GM21529 (cell line): ENCODE measurements around the gene GMDS.

ENCODE experiments used
- ATAC-seq: cut with Tn5 transposase; IDR thresholded peaks from one replicate; pipeline ENCODE4 v1.9.1; 2021; ENCODE audit not compliant: unreplicated experiment

GMDS gene

DNA sequence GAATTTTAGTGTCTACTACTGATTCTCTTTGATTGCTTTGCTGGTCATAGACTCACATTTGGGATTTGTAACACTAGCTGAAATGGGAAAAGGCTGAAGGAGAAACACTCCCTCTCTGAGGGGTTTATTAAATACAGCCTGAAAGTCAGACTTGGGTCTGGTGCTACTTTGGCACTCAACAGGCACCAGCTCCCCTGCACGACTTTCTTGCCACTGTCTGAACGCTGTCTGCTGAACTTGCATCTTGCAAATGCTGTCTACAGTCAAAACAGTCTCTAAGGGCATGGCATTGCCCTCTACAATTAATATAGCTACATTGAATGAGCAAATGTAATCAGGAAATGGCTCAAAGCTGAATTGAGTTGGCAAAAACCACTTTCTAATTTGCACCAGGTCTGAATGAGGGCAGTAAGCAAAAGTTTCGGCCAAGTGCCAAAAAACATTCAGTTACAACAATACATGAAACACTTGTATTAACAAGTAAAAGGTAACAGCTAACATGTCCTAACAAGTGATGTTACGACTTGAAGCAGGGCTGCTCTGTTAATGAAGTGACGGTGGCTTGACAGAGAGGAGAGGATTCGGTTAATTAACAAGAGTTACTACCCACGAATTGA, 516.2 kb downstream of the GMDS start:
- ATAC-seq: no peak

DNA sequence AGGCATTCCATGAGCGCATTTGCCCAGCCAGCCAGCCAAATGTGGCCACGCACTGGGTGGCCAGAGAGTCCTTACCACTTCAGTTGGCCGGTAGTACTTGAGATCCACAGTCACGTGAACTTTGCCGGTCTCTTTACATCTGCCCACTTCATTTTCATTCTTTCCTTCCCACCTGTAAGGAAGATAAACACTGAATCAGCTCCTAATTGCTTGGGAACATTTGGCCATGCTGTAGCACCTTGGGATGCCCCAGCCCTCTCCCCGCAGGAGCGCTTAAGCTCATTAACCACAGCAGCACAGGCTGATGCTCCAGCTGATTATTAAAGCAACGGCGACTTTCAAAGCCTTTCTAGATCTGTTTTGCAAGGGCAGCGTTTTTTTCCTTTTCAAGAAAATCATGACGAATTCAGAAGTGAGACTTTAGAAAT, 519.0 kb downstream of the GMDS start:
- ATAC-seq: no peak

DNA sequence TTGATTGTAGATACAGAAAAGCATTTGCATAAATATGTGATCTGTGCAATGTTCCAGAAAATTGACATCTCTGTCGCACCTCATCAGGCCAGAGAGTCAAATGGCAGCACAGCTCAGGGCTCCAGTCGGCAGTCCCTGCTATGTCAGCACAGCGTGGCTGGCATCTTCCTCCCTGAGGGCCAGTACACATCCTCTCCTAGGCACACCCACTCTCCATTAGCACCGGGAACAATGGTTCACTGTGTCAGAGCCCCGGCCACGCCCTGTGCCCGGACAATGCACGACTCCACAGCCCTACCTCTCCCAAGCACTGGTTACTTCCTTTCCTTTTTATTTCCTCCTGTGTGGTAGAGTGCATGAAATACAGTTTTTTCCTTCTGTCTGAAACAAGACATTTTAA, 520.8 kb downstream of the GMDS start:
- no peak for ATAC-seq

GRCh38 chr6:1724124-1724523, 521.3 kb downstream of the GMDS start:
- ATAC-seq: no peak

GRCh38 chr6:1722801-1723200, 522.6 kb downstream of the GMDS start:
- no peak for ATAC-seq

- ATAC-seq: no peak
Observed at GRCh38 chr6:1720620-1721322, 524.6 kb downstream of the GMDS start.

- no peak for ATAC-seq
Observed at GRCh38 chr6:1719922-1720321, 525.5 kb downstream of the GMDS start.

GRCh38 chr6:1716868-1717267, 528.5 kb downstream of the GMDS start:
- ATAC-seq: no peak

DNA sequence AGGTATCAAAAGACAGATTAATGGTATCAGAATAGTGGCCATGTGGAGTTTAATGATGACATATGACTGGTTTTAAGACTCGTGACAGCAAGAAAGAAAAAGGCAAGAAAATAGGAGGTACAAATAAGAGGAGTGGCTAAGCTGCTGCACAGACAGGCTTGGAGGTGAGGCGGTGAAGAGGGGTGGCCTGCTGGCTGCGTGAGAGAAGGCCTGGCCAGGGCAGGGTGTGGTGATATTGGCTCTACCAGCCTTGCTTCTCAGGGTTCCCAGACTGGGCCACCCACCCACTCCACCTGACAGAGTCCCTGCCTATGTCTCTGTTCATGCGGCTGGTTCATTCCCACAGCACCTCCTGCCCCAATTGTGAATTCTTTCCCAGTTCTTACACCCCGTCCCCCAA, 529.0 kb downstream of the GMDS start:
- no peak for ATAC-seq

DNA sequence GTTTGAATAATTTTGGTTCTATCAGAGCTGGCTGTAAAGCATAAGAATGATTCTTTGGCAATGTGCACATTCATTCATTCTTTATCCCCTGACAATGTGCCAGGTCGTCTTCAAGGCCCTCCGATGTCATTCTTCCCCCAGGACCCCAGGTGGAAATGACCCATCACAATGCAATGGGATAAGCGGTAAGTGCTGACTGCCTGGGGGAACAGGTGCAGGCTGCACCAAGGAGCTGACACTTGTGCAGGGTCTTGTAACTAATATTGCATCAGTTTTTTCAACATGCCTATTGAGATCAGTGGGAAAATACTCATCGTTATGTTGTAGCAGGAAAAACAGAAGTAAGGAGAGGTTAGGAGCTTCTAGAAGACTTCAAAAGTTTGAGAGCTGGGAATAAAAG, 530.1 kb downstream of the GMDS start:
- no peak for ATAC-seq

DNA sequence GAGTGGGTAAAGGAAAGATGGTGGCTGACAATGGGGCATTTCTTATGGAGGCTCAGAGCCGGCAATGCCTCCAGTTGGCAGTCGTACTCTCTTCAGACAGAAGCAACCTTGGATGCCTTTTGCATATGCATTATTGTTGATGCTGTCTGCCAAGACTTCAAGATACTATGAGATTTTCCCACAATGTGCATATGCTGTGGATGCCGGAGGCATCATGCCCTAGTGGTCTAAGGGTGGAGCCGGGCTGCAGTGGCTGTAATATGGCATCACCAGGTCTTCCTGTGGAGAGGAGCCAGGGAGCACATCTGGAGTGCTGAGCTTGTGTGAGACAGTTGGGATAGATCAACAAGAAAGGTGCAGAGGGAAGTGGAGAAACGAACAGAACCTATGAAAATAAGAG, 530.8 kb downstream of the GMDS start:
- no peak for ATAC-seq

- no peak for ATAC-seq
Observed at GRCh38 chr6:1713016-1713600, 532.3 kb downstream of the GMDS start.

GRCh38 chr6:1712451-1712850, 533.0 kb downstream of the GMDS start:
- ATAC-seq: no peak

DNA sequence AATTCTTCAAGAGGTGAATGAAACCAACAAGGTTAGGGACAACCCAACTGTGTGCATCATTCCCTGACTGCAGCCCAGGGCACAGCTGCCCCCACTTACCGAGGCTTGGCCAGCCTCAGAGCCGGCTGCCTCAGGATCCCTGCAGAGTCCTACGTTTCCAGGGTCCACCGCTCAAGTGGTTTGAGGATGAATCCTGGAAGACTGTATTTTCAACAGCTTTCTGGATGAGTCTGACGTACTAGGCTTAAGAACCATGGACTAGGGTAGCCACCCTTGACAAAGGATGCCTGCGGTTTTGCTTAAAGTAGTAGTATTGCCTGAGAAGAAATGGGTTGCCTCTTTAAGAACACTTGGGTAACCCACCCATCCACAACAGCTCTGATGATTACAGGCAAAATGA, 534.3 kb downstream of the GMDS start:
- no peak for ATAC-seq

- no peak for ATAC-seq
Observed at GRCh38 chr6:1709234-1709641, 536.2 kb downstream of the GMDS start.

DNA sequence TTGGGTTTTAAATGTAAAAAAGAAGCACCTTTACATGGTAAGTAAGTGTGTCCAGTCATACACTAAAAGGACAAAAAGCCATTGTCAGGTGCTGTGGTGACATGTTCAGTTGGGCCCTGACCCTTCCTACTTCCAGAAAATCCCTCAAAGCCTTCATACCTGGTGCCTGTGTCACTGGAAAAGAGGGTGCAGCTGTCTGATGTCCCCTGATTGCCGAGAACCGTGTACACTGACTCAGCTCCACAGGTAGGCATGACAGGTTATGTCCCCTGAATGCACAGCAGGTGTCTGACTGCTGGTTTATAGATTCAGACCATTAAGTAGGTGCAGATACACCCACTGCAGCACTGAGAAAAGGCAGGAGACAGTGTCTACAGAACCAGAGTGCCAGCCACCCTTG, 536.6 kb downstream of the GMDS start:
- no peak for ATAC-seq

DNA sequence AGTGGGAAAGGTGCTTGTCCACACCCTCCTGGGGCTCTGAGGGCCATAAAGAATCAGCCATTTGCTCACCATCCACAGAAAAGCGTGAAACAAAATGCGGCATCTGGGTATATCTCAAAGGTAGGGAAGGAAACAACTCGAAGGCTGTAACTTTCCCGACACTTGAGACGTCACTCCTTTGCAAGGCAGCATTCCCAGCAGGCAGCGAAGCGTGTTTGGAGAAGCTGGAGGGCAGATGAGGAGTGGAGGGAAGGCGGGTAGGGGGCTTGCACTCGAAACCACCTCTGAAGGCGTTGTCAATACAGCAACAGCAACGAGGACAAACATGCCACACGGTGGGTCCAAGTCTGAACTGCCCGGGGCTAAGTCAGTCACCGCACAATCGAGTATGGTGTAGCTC, 537.3 kb downstream of the GMDS start:
- ATAC-seq: no peak

DNA sequence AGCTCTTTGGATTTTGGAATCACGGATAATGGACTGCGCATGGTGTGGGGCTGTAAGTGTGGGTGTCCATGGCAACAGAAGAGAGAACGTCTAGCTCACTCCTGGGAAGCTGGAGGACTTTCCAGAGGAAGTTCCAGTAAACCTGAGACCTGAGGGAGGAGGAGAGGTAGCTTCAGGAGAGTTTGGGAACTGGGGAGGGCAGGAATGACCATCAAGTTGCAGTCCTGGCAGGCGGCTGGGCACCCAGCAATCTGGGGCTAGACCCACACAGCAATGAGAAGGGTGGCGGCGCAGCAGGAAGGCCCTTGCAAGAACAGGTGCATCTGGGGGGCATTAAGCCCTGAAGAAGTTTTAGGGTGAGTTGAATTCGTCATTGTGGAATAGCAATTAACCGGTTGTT, 539.8 kb downstream of the GMDS start:
- no peak for ATAC-seq

- no peak for ATAC-seq
Observed at GRCh38 chr6:1705183-1705582, 540.2 kb downstream of the GMDS start.

DNA sequence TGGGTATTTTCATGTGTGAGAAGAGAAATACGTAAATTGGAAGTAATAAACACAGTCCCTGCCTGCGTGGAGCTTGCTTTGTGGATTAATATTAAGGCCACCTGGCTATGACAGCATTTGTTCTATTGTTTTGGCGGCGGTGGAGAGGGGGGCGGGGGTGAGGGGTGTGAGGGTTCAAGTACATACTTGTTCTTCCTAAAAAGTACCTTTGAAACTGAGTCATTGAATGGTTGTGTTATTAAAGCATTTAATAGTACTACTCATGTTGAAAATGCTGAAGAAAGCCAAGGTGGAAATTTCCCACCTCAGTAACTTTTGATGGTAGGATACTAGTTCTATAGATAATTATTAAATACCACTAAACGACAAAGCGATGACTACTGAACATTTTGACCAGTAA, 540.7 kb downstream of the GMDS start:
- ATAC-seq: no peak

- ATAC-seq: no peak
Observed at GRCh38 chr6:1703923-1704322, 541.5 kb downstream of the GMDS start.

DNA sequence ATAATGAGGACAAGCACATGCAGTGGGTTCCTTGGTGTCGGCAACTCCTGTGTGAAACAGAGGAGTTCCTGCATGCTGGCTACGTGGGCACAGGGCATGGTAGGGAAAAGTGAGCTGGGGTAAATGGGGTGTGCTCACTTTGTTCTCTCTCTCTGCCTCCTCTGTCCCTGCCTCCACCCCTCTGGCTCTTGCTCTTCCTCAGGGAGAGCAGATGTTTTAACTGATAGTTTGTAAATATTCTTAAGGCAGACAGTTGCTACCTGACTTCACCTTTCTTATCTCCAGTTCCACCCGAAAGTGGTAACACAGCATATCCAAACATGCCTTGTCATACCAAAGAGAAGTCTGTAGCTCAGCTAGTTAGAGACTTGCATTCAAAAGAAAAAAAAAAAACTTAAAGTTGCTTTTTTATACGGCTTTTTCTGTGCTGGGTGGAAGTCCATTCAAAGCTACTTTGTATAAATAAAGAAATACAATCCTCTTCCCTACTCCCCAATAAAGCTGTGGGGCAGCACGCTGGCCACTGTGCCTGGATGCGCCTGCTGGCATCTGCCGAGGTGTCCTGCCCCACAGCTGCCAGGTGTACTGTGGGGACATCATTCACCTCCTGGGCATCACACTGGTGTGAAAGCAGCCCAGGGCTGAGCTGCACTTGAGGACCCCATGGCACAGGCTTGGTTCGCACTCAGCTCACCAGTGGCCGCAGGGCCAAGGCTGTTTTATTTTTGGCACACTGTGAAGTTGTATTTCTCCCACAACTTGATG, 542.1 kb downstream of the GMDS start:
- ATAC-seq: no peak
